ENCODE data around the gene PRKN.
"Not testable (repeated sequence)": the region's sequence is repeated elsewhere in the genome, so short reads cannot be mapped to it uniquely, and the experiment has no call there.

Gene PRKN

DNA sequence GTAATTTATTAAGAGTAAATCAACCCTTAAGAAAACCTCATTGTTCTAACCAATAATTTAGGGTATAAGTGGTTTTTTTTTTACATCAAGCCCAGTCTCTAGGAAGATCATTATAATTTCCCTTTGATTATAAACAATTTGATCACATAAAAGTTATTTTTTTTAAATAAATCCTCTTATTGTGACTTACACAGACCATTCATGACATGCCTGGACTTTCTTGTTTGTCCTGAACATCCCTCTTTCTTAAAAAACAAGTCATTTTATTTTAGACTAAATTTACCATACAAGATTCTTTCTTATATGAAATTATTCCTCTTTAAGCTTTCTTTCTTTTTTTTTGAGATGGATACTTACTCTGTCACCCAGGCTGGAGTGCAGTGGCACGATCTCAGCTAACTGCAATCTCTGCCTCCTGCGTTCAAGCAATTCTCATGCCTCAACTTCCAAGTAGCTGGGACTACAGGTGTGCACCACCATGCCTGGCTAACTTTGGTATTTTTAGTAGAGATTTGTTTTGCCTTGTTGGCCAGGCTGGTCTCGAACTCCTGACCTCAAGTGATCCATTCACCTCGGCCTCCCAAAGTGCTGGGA lies 1400.1 kb downstream of the PRKN start:
- Histone ChIP-seq H3K4me1 (ENCODE audit: control insufficient read depth, insufficient read depth, low read length, poor library complexity, severe bottlenecking) (no peaks in the 10 kb centered on the region), H3K36me3 (ENCODE audit: control insufficient read depth, insufficient read depth, low read length) (no peaks in the 10 kb centered on the region), H3K9me3 (ENCODE audit: control insufficient read depth, low read length) (peaks cover 20% of the 10 kb centered on the region), H3K27ac (ENCODE audit: low read depth, low read length, severe bottlenecking) (no peak overlapping the region), H3K4me3 (ENCODE audit: extremely low read depth, insufficient read depth, low read length, poor library complexity, severe bottlenecking) (no peak overlapping the region)
- 94 to 100% methylated on average over 1 to 3 of the region's 4 CpGs for WGBS, 2 experiments (ENCODE audit: insufficient coverage in 2 of 2)

GRCh38 chr6:161319231-161319630 lies 1408.3 kb downstream of the PRKN start:
- 75 to 81% methylated on average over 2 of the region's 2 CpGs for WGBS, 2 experiments (ENCODE audit: insufficient coverage in 2 of 2)
- Histone ChIP-seq H3K4me3 (ENCODE audit: extremely low read depth, insufficient read depth, low read length, poor library complexity, severe bottlenecking) (no peak overlapping the region), H3K4me1 (ENCODE audit: control insufficient read depth, insufficient read depth, low read length, poor library complexity, severe bottlenecking) (no peaks in the 10 kb centered on the region), H3K9me3 (ENCODE audit: control insufficient read depth, low read length) (no peaks in the 10 kb centered on the region), H3K36me3 (ENCODE audit: control insufficient read depth, insufficient read depth, low read length) (no peaks in the 10 kb centered on the region), H3K27ac (ENCODE audit: low read depth, low read length, severe bottlenecking) (no peak overlapping the region)

DNA sequence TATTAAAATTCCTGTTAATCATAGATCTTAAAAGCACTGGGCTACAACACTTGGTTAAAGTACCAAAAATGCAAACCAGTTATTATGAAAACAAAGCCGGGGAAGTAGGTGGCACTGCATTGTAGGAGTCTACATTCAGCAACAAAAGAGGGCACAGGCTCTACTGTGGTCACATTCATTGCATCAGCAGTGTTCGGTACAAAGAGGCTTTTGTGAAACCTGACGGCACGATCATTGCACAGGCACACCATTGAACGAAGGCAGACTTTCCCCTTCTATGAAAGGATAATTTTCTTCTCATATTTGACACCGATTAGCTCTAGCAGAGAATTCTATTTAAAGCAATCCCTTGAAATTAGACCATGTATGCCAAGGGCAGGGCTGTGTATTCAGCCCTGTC lies 1409.1 kb downstream of the PRKN start:
- H3K4me3 ChIP-seq (ENCODE audit: extremely low read depth, insufficient read depth, low read length, poor library complexity, severe bottlenecking) = no peak overlapping the region
- WGBS, 2 experiments (ENCODE audit: insufficient coverage in 2 of 2) = 76 to 84% methylated on average over 6 of the region's 6 CpGs
- no peaks in the 10 kb centered on the region for H3K9me3 ChIP-seq (ENCODE audit: control insufficient read depth, low read length)
- H3K27ac ChIP-seq (ENCODE audit: low read depth, low read length, severe bottlenecking) = peak overlapping the region; percentile 7
- no peaks in the 10 kb centered on the region for H3K4me1 ChIP-seq (ENCODE audit: control insufficient read depth, insufficient read depth, low read length, poor library complexity, severe bottlenecking)
- H3K36me3 ChIP-seq (ENCODE audit: control insufficient read depth, insufficient read depth, low read length) = no peaks in the 10 kb centered on the region

DNA sequence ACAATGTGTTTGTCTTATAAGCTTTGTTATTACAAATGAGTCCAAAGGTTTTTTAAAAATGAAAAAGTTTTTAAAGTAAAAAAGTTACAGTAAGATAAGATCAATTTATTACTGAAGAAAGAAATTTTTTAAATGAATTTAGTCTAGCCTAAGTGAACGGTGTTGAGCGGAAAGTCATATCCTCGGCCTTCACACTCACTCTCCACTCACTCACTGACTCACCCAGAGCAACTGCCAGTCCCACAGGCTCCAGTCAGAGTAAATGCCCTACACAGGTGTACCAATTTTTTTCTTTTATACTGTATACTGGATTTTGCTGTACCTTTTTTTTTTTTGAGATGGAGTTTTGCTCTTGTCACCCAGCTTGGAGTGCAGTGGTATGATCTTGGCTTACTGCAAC lies 1411.0 kb downstream of the PRKN start:
- WGBS, 2 experiments (ENCODE audit: insufficient coverage in 2 of 2) = no CpG with 5 or more reads among the region's 3 CpGs
- Histone ChIP-seq H3K36me3 (ENCODE audit: control insufficient read depth, insufficient read depth, low read length) (no peaks in the 10 kb centered on the region), H3K27ac (ENCODE audit: low read depth, low read length, severe bottlenecking) (no peak overlapping the region), H3K4me1 (ENCODE audit: control insufficient read depth, insufficient read depth, low read length, poor library complexity, severe bottlenecking) (no peaks in the 10 kb centered on the region), H3K4me3 (ENCODE audit: extremely low read depth, insufficient read depth, low read length, poor library complexity, severe bottlenecking) (no peak overlapping the region), H3K9me3 (ENCODE audit: control insufficient read depth, low read length) (no peaks in the 10 kb centered on the region)

DNA sequence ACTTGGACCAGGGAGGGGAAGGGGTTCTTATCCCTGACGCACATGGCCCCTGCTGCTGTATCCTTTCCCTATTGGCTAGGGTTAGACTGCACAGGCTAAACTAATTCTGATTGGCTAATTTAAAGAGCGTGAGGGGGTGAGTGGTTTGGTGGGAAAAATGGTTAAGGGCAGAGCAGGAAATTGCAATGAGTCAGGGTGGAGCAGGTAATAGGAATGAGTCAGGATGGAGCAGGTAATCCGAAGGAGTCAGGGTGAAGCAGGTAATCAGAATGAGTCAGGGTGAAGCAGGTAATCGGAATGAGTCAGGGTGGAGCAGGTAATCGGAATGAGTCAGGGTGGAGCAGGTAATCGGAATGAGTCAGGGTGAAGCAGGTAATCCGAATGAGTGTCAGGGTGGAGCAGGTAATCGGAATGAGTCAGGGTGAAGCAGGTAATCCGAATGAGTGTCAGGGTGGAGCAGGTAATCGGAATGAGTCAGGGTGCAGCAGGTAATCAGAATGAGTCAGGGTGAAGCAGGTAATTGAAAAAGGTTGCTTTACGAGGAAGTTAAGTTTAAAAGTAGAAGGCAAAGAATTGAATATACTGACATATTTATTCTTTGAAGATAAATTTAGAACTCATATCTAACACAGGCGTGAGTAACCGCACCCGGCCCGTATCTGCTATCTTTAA lies 1412.2 kb downstream of the PRKN start:
- not testable (repeated sequence) for H3K27ac ChIP-seq (ENCODE audit: low read depth, low read length, severe bottlenecking); H3K4me3 ChIP-seq (ENCODE audit: extremely low read depth, insufficient read depth, low read length, poor library complexity, severe bottlenecking); H3K9me3 ChIP-seq (ENCODE audit: control insufficient read depth, low read length); H3K4me1 ChIP-seq (ENCODE audit: control insufficient read depth, insufficient read depth, low read length, poor library complexity, severe bottlenecking); H3K36me3 ChIP-seq (ENCODE audit: control insufficient read depth, insufficient read depth, low read length)
- WGBS, 2 experiments (ENCODE audit: insufficient coverage in 2 of 2) = 85 to 94% methylated on average over 9 to 10 of the region's 15 CpGs

DNA sequence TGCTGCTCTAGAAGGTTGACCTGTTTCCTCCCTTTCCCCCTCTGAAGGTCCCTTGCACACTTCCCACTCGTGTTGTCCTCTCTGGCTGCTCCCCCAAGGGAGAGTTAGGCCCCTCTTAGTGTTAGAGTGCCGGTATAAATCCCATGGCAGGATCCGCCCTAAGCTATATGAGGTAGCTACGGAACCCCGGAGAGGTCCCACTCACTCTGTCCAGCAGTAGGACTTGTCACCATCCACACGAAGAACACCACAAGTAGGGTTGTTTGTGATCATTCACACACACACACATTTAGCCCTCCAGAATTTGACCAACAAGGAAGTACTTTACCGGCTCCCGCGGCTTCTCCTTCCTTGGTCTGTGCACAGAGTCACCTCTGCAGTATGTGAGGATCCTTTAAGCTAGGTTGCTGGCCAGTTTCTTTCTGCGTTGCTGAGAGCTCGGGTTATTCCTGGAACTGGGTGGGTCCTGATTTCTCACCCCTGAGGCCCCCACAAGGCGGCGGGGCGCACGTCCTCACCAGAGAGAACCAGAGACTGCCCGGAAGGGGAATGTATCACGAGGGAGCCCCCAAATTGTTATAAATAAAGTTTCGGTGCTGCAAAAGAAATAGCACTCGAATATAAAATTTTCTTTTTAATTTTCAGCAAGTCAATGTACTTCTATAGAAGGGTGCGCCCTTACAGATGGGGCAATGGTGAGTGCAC lies 1412.9 kb downstream of the PRKN start:
- H3K4me1 ChIP-seq (ENCODE audit: control insufficient read depth, insufficient read depth, low read length, poor library complexity, severe bottlenecking); H3K4me3 ChIP-seq (ENCODE audit: extremely low read depth, insufficient read depth, low read length, poor library complexity, severe bottlenecking); H3K27ac ChIP-seq (ENCODE audit: low read depth, low read length, severe bottlenecking); H3K9me3 ChIP-seq (ENCODE audit: control insufficient read depth, low read length); H3K36me3 ChIP-seq (ENCODE audit: control insufficient read depth, insufficient read depth, low read length): not testable (repeated sequence)
- WGBS, 2 experiments (ENCODE audit: insufficient coverage in 2 of 2) = 91 to 94% methylated on average over 13 to 15 of the region's 20 CpGs

DNA sequence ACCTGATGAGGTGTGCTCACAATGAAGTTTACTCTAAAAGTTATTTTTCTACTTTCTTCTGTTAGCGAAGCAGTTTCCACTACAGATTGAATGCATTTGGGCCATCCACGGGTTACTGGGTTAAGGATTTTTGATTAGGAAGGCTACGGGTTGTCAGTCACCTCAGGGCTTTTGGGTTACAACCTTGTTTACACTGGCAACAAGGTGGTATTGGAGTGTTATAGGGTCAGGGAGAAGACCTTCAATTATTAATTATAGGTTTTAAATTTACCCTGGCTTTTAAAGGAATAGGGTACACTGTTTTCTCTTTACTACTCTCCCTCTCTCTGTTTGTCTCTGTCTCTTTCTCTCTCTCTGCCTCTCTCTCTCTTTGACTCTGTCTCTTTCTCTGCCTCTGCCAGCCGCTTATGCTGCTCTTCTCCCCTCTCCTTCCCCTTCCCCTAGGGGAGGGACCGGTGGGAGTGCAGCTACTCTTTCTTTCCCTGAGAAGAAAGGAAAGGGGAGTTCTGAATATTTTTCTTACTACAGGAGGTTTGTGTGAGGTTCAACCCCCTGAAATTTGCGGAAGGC lies 1413.5 kb downstream of the PRKN start:
- Histone ChIP-seq H3K36me3 (ENCODE audit: control insufficient read depth, insufficient read depth, low read length) (no peaks in the 10 kb centered on the region), H3K27ac (ENCODE audit: low read depth, low read length, severe bottlenecking) (no peak overlapping the region), H3K4me3 (ENCODE audit: extremely low read depth, insufficient read depth, low read length, poor library complexity, severe bottlenecking) (no peak overlapping the region), H3K9me3 (ENCODE audit: control insufficient read depth, low read length) (no peaks in the 10 kb centered on the region), H3K4me1 (ENCODE audit: control insufficient read depth, insufficient read depth, low read length, poor library complexity, severe bottlenecking) (no peaks in the 10 kb centered on the region)
- 81 to 95% methylated on average over 3 of the region's 6 CpGs for WGBS, 2 experiments (ENCODE audit: insufficient coverage in 2 of 2)

DNA sequence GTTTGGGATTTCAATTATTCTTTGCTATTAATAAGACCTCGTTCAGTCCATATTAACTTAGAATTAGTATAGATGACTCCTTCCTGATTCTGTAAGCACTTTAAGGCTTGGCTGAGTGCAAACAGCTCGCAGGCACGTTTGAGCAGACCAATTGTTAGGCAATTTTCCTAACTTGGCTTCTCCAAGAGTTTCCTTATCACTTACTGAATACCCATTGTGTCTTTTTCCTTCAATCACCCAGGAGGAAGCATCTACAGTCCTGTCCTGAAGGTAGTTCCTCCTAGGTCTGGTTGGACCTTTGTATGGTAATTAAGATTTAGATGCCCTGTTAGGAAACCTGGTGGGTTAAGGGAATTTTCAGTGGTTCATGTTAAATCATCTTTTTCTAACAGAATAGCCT lies 1414.1 kb downstream of the PRKN start:
- not testable (repeated sequence) for H3K9me3 ChIP-seq (ENCODE audit: control insufficient read depth, low read length); H3K36me3 ChIP-seq (ENCODE audit: control insufficient read depth, insufficient read depth, low read length); H3K27ac ChIP-seq (ENCODE audit: low read depth, low read length, severe bottlenecking); H3K4me1 ChIP-seq (ENCODE audit: control insufficient read depth, insufficient read depth, low read length, poor library complexity, severe bottlenecking); H3K4me3 ChIP-seq (ENCODE audit: extremely low read depth, insufficient read depth, low read length, poor library complexity, severe bottlenecking)
- WGBS, 2 experiments (ENCODE audit: insufficient coverage in 2 of 2) = 38 to 50% methylated on average over 2 of the region's 3 CpGs

GRCh38 chr6:161309774-161310173 lies 1417.8 kb downstream of the PRKN start:
- not testable (repeated sequence) for H3K4me3 ChIP-seq (ENCODE audit: extremely low read depth, insufficient read depth, low read length, poor library complexity, severe bottlenecking); H3K9me3 ChIP-seq (ENCODE audit: control insufficient read depth, low read length); H3K36me3 ChIP-seq (ENCODE audit: control insufficient read depth, insufficient read depth, low read length); H3K4me1 ChIP-seq (ENCODE audit: control insufficient read depth, insufficient read depth, low read length, poor library complexity, severe bottlenecking); H3K27ac ChIP-seq (ENCODE audit: low read depth, low read length, severe bottlenecking)
- 90 to 93% methylated on average over 5 to 7 of the region's 7 CpGs for WGBS, 2 experiments (ENCODE audit: insufficient coverage in 2 of 2)

GRCh38 chr6:161308075-161308655 lies 1419.4 kb downstream of the PRKN start:
- no peaks in the 10 kb centered on the region for H3K4me1 ChIP-seq (ENCODE audit: control insufficient read depth, insufficient read depth, low read length, poor library complexity, severe bottlenecking)
- H3K4me3 ChIP-seq (ENCODE audit: extremely low read depth, insufficient read depth, low read length, poor library complexity, severe bottlenecking) = no peak overlapping the region
- no peak overlapping the region for H3K27ac ChIP-seq (ENCODE audit: low read depth, low read length, severe bottlenecking)
- H3K9me3 ChIP-seq (ENCODE audit: control insufficient read depth, low read length) = no peaks in the 10 kb centered on the region
- 75 to 77% methylated on average over 8 to 9 of the region's 10 CpGs for WGBS, 2 experiments (ENCODE audit: insufficient coverage in 2 of 2)
- no peaks in the 10 kb centered on the region for H3K36me3 ChIP-seq (ENCODE audit: control insufficient read depth, insufficient read depth, low read length)
